Transverse colon (tissue), 4 donors: ENCODE data around the gene SLPI. TPM values are rescaled to one million over a fixed set of nuclear protein-coding genes. Genes with fewer than 3 reads are reported as not detected.

Experiments
- DNase-seq: peaks from one replicate; pipeline ENCODE4 v3.0.0-alpha.2; 2019
- H3K27ac ChIP-seq, 4 donors: fragments of 200-600 bp; sonication (generic); 2 replicates each; pipeline ENCODE4 v1.5.1; 2016 to 2018; ENCODE audit warnings: inconsistent platforms in 4 of 4
- H3K27me3 ChIP-seq: fragments of 200-600 bp; sonication (generic); 2 replicates; pipeline ENCODE4 v1.5.1; 2017; ENCODE audit warnings: inconsistent platforms
- H3K36me3 ChIP-seq, 4 donors: fragments of 200-600 bp; sonication (generic); 2 replicates each; pipeline ENCODE4 v1.5.1; 2017 to 2019; ENCODE audit warnings: inconsistent platforms in 4 of 4
- H3K4me1 ChIP-seq, 4 donors: fragments of 200-600 bp; sonication (generic); 2 replicates each; pipeline ENCODE4 v1.5.1; 2017 to 2020; ENCODE audit warnings: inconsistent platforms in 4 of 4
- H3K4me3 ChIP-seq, 4 donors: fragments of 200-600 bp; sonication (generic); 1 replicate in 1 of 4; 2 replicates in 3 of 4; pipeline versions ENCODE4 v1.5.1 to v1.6.1; 2017 to 2019; ENCODE audit warnings: inconsistent platforms in 4 of 4
- H3K9me3 ChIP-seq, 2 donors: fragments of 200-600 bp; sonication (generic); 2 replicates each; pipeline ENCODE4 v1.5.1; 2017 to 2019; ENCODE audit warnings: inconsistent platforms in 2 of 2
- CTCF ChIP-seq, 5 experiments: fragments of 200-600 bp in 3 of 5; fragments of 450-650 bp in 2 of 5; sonication (generic) in 3 of 5; IDR thresholded peaks; 1 replicate in 2 of 5; 2 replicates in 3 of 5; pipeline ENCODE4 v1.5.1; 2016 to 2017; ENCODE audit warnings: antibody characterized with exemption in 5 of 5, inconsistent platforms in 3 of 5, mild to moderate bottlenecking in 2 of 5, moderate library complexity in 1 of 5
- EP300 ChIP-seq: sonication (generic); formaldehyde crosslinking; IDR thresholded peaks from one replicate; pipeline ENCODE4 v1.6.1; 2017; ENCODE audit warnings: antibody characterized with exemption, low read depth
- POLR2A ChIP-seq: fragments of 450-650 bp; IDR thresholded peaks from one replicate; pipeline ENCODE4 v1.6.1; 2016; ENCODE audit warnings: antibody characterized with exemption, mild to moderate bottlenecking, moderate library complexity
- POLR2AphosphoS5 ChIP-seq, 3 donors: sonication (generic); formaldehyde crosslinking; IDR thresholded peaks; one replicate each; pipeline ENCODE4 v1.6.1; 2016; ENCODE audit warnings: antibody characterized with exemption in 3 of 3
- WGBS, 2 donors: methylation state at CpG; one replicate each; pipeline ENCODE4 v1.1.5; 2018; ENCODE audit warnings: low coverage in 1 of 2; 5-methylcytosine and 5-hydroxymethylcytosine counted together
- in situ Hi-C, 4 donors: fragments of 200-750 bp; cut with MboI; loops; one replicate each; pipeline versions ENCODE4 v1.15.0 to v1.15.1; 2017; ENCODE audit warnings: low sequenced_read_pairs in 3 of 4, low pct_ligation_motif_present in 1 of 4, low pct_unique_long_range_greater_than_20kb in 1 of 4
- intact Hi-C: fragments of 100-400 bp; cut with DNase I; formaldehyde crosslinking; loops from one replicate; pipeline ENCODE4 v1.15.1; 2023; ENCODE audit warnings: low total_unique reads
- total RNA-seq, 4 donors: library from RNA; depleted of rRNA; stranded (reverse); fragments of >200 nt; gene quantifications; one replicate each; pipeline ENCODE4 v1.1.0, GENCODE V29; 2016

SLPI gene
- total RNA-seq, 4 donors from 2014 or later, result 16.1 to 90.3 (median 48.2) TPM

- intact Hi-C loops (no loop called here), in situ Hi-C loops (no loop called here)
- H3K27ac ChIP-seq, result no peak overlapping the region
- DNase-seq, result no peak
- H3K9me3 ChIP-seq, result no peaks in the 10 kb centered on the region
- H3K4me1 ChIP-seq, result no peaks in the 10 kb centered on the region
- no peak overlapping the region for H3K4me3 ChIP-seq
- H3K27me3 ChIP-seq, result peaks cover 18% of the 10 kb centered on the region
- TF ChIP-seq POLR2AphosphoS5 (IDR thresholded peaks at IDR 0.05) (no peak), EP300 (no peak), CTCF (IDR thresholded peaks at IDR 0.05) (no peak), POLR2A (no peak)
- no peaks in the 10 kb centered on the region for H3K36me3 ChIP-seq
- WGBS, 2 donors, result 100% methylated on average over 2 of the region's 2 CpGs; no CpG with 5 or more reads in 1 of the 2 donors
Observed at GRCh38 chr20:45218636-45219035, 35.7 kb downstream of the SLPI start.

GRCh38 chr20:45218124-45218523 is 36.2 kb downstream of the SLPI start:
- no peaks in the 10 kb centered on the region for H3K9me3 ChIP-seq
- TF ChIP-seq EP300, result no peak
- TF ChIP-seq POLR2AphosphoS5 (IDR thresholded peaks at IDR 0.05), result no peak
- TF ChIP-seq CTCF (IDR thresholded peaks at IDR 0.05), result no peak
- no peak for TF ChIP-seq POLR2A
- no peaks in the 10 kb centered on the region for H3K4me1 ChIP-seq
- 69% methylated on average over 4 of the region's 4 CpGs; no CpG with 5 or more reads in 1 of the 2 donors for WGBS, 2 donors
- H3K27me3 ChIP-seq, result peaks cover 17% of the 10 kb centered on the region
- no peak overlapping the region for H3K27ac ChIP-seq
- in situ Hi-C loops (no loop called here), intact Hi-C loops (no loop called here)
- H3K4me3 ChIP-seq, result no peak overlapping the region
- no peak for DNase-seq
- no peaks in the 10 kb centered on the region for H3K36me3 ChIP-seq

- H3K36me3 ChIP-seq, result no peaks in the 10 kb centered on the region
- no peak overlapping the region for H3K4me3 ChIP-seq
- H3K27ac ChIP-seq, result no peak overlapping the region
- no peaks in the 10 kb centered on the region for H3K9me3 ChIP-seq
- DNase-seq, result no peak
- H3K27me3 ChIP-seq, result peaks cover 4% of the 10 kb centered on the region
- TF ChIP-seq POLR2AphosphoS5 (IDR thresholded peaks at IDR 0.05) (no peak), CTCF (IDR thresholded peaks at IDR 0.05) (no peak), POLR2A (no peak), EP300 (no peak)
- 83 to 89% methylated on average over 3 of the region's 3 CpGs for WGBS, 2 donors
- in situ Hi-C loops, result no loop called here
- intact Hi-C loops, result no loop called here
- no peaks in the 10 kb centered on the region for H3K4me1 ChIP-seq
Observed at GRCh38 chr20:45212836-45213235, 41.5 kb downstream of the SLPI start.

- intact Hi-C loops (no loop called here), in situ Hi-C loops (no loop called here)
- no peaks in the 10 kb centered on the region for H3K4me1 ChIP-seq
- no peaks in the 10 kb centered on the region for H3K36me3 ChIP-seq
- peaks cover 4% of the 10 kb centered on the region for H3K27me3 ChIP-seq
- no peak for DNase-seq
- no peak overlapping the region for H3K27ac ChIP-seq
- no peak overlapping the region for H3K4me3 ChIP-seq
- H3K9me3 ChIP-seq, result no peaks in the 10 kb centered on the region
- TF ChIP-seq CTCF (IDR thresholded peaks at IDR 0.05), result no peak
- TF ChIP-seq POLR2AphosphoS5 (IDR thresholded peaks at IDR 0.05), result no peak
- no peak for TF ChIP-seq POLR2A
- no peak for TF ChIP-seq EP300
Observed at GRCh38 chr20:45211569-45212474, 42.5 kb downstream of the SLPI start.
